Kidney (tissue), 14 donors: ENCODE data around the gene RNF141. TPM values are rescaled to one million over a fixed set of nuclear protein-coding genes. Genes with fewer than 3 reads are reported as not detected.
A peak's percentile ranks its signal among the peaks of the same experiment; 100 is the strongest.

ENCODE experiments used
- DNase-seq, 5 donors: peaks; one replicate each; pipeline ENCODE4 v3.0.0-alpha.2; 2013 to 2020
- FAIRE-seq: peaks from 2 replicates; lab custom pipeline; 2012; peaks lifted over from hg19 to GRCh38; lab: Jason Lieb, UNC
- H3K27ac ChIP-seq, 2 donors: one replicate each; pipeline ENCODE4 v1.7.0; 2013; ENCODE audit warnings: low read depth in 2 of 2, low read length in 2 of 2, inconsistent platforms in 1 of 2
- H3K27me3 ChIP-seq: one replicate; pipeline ENCODE4 v1.7.1; 2013; ENCODE audit warnings: low read length, inconsistent platforms; ENCODE audit not compliant: control insufficient read depth, insufficient read depth
- H3K36me3 ChIP-seq, 3 donors: one replicate each; pipeline versions ENCODE4 v1.7.0 to v1.7.1; 2013; ENCODE audit warnings: low read length in 3 of 3, control low read depth in 1 of 3, inconsistent platforms in 1 of 3; ENCODE audit not compliant: insufficient read depth in 3 of 3, control insufficient read depth in 2 of 3
- H3K4me1 ChIP-seq, 3 donors: one replicate each; pipeline versions ENCODE4 v1.7.0 to v1.7.1; 2013; ENCODE audit warnings: low read length in 3 of 3, inconsistent platforms in 1 of 3, low read depth in 1 of 3; ENCODE audit not compliant: control insufficient read depth in 2 of 3, insufficient read depth in 2 of 3
- H3K4me3 ChIP-seq, 3 donors: one replicate each; pipeline versions ENCODE4 v1.7.0 to v1.8.1; 2013; ENCODE audit warnings: low read length in 3 of 3, control low read depth in 1 of 3, inconsistent platforms in 1 of 3
- H3K9ac ChIP-seq, 3 donors: one replicate each; pipeline versions ENCODE4 v1.7.0 to v1.7.1; 2013; ENCODE audit warnings: low read length in 3 of 3, control low read depth in 1 of 3, inconsistent platforms in 1 of 3
- H3K9me3 ChIP-seq, 3 donors: one replicate each; pipeline versions ENCODE4 v1.7.0 to v1.7.1; 2013; ENCODE audit warnings: low read length in 3 of 3, control low read depth in 1 of 3, inconsistent platforms in 1 of 3; ENCODE audit not compliant: control insufficient read depth in 2 of 3, insufficient read depth in 1 of 3
- CTCF ChIP-seq: IDR thresholded peaks from 3 replicates; pipeline ENCODE4 v1.5.1; 2012; ENCODE audit warnings: mild to moderate bottlenecking, moderate library complexity, borderline replicate concordance; ENCODE audit not compliant: insufficient read depth; ENCODE audit errors: extremely low read depth
- intact Hi-C: fragments of 100-400 bp; cut with DNase I; formaldehyde crosslinking; loops from one replicate; pipeline ENCODE4 v1.11.1; 2022
- polyA plus RNA-seq: library from polyadenylated mRNA; stranded (reverse); fragments of 350-450 nt; fragmentation: Illumina TruSeq; extraction: RNeasy Lipid Tissue Mini Kit (QIAGEN cat#74804); gene quantifications from one replicate; pipeline ENCODE4 v1.2.3, GENCODE V29; 2014; ENCODE audit warnings: low read depth, low replicate concordance; ENCODE audit not compliant: insufficient read depth
- total RNA-seq: library from RNA; stranded (reverse); fragmentation: NEBNext Ultra II Directional; extraction: Animal tissue kit (Norgen Biotek cat#: 25700); gene quantifications from one replicate; pipeline ENCODE4 v1.2.1, GENCODE V29; 2021
- donor health status: control.
- donor health status: control.
- donor health status: control.
- donor health status: control.
- donor health status: control.
- donor health status: DM: yes; HTN: yes; CAD: no.
- donor health status: Normal renal cell carcinoma (clear cell type).

Gene RNF141
- total and polyA plus RNA-seq, 2 donors from 2014 or later, result 20.5 to 35.8 TPM

- Histone ChIP-seq H3K4me1 (peaks cover 0 to 3% (median 2%) of the 10 kb centered on the region in 3 donors), H3K36me3 (no peaks in the 10 kb centered on the region), H3K27ac (no peak overlapping the region), H3K27me3 (no peaks in the 10 kb centered on the region), H3K9me3 (no peaks in the 10 kb centered on the region), H3K4me3 (no peak overlapping the region), H3K9ac (no peak overlapping the region)
- no peak for TF ChIP-seq CTCF
- DNase-seq (peak in 2 of 5 donors; percentile 14 to 43), FAIRE-seq (no peak)
- intact Hi-C loops, result no loop called here
Observed at GRCh38 chr11:10564696-10565318, 23.8 kb upstream of the RNF141 start.

GRCh38 chr11:10564030-10564429 is 23.0 kb upstream of the RNF141 start:
- Histone ChIP-seq H3K27ac (no peak overlapping the region), H3K36me3 (no peaks in the 10 kb centered on the region), H3K4me3 (no peak overlapping the region), H3K27me3 (no peaks in the 10 kb centered on the region), H3K9ac (no peak overlapping the region), H3K4me1 (peaks cover 0 to 3% (median 2%) of the 10 kb centered on the region in 3 donors), H3K9me3 (no peaks in the 10 kb centered on the region)
- intact Hi-C loops, result no loop called here
- FAIRE-seq, result no peak
- no peak for TF ChIP-seq CTCF
- DNase-seq, result no peak

GRCh38 chr11:10561947-10562346 is 21.0 kb upstream of the RNF141 start:
- H3K4me1 ChIP-seq, result no peaks in the 10 kb centered on the region
- H3K4me3 ChIP-seq, result no peak overlapping the region
- DNase-seq, result no peak
- H3K9me3 ChIP-seq, result no peaks in the 10 kb centered on the region
- intact Hi-C loops, result no loop called here
- FAIRE-seq, result no peak
- no peak for TF ChIP-seq CTCF
- H3K27me3 ChIP-seq, result no peaks in the 10 kb centered on the region
- no peaks in the 10 kb centered on the region for H3K36me3 ChIP-seq
- H3K27ac ChIP-seq, result no peak overlapping the region
- no peak overlapping the region for H3K9ac ChIP-seq
